H9 (cell line): ENCODE results near the gene TPP2. TPM values are rescaled to one million over a fixed set of nuclear protein-coding genes. Genes with fewer than 3 reads are reported as not detected.

Experiments used
- DNase-seq: peaks from one replicate; pipeline ENCODE4 v3.0.0-alpha.2; 2017
- H2AFZ ChIP-seq: one replicate; pipeline ENCODE4 v1.6.1; 2013; ENCODE audit warnings: mild to moderate bottlenecking, low read length, control low read depth, moderate library complexity
- H2AK5ac ChIP-seq: 2 replicates; pipeline ENCODE4 v1.6.1; 2013; ENCODE audit warnings: low read length, control low read depth, mixed read lengths; ENCODE audit not compliant: insufficient read length
- H2BK120ac ChIP-seq: one replicate; pipeline ENCODE4 v1.6.1; 2013; ENCODE audit warnings: low read depth, mild to moderate bottlenecking, low read length, control low read depth, inconsistent platforms; ENCODE audit not compliant: poor library complexity, severe bottlenecking
- H2BK12ac ChIP-seq: 2 replicates; pipeline ENCODE4 v1.6.1; 2013; ENCODE audit warnings: low read length, control low read depth, mixed read lengths, low read depth; ENCODE audit not compliant: insufficient read length
- H2BK15ac ChIP-seq: 2 replicates; pipeline ENCODE4 v1.6.1; 2013; ENCODE audit warnings: low read depth, low read length, control low read depth
- H2BK20ac ChIP-seq: one replicate; pipeline ENCODE4 v1.6.1; 2013; ENCODE audit warnings: low read depth, mild to moderate bottlenecking, low read length, control low read depth, inconsistent platforms; ENCODE audit not compliant: poor library complexity, severe bottlenecking
- H2BK5ac ChIP-seq: 2 replicates; pipeline ENCODE4 v1.6.1; 2013; ENCODE audit warnings: low read length, control low read depth, mixed read lengths; ENCODE audit not compliant: insufficient read length
- H3K14ac ChIP-seq: 2 replicates; pipeline ENCODE4 v1.6.1; 2013; ENCODE audit warnings: low read length, control low read depth; ENCODE audit not compliant: insufficient read depth
- H3K18ac ChIP-seq: 2 replicates; pipeline ENCODE4 v1.6.1; 2013; ENCODE audit warnings: low read depth, mild to moderate bottlenecking, mixed read lengths, low read length, control low read depth; ENCODE audit not compliant: insufficient read length
- H3K23ac ChIP-seq: 2 replicates; pipeline ENCODE4 v1.6.1; 2013; ENCODE audit warnings: low read length, control low read depth, mixed read lengths, low read depth; ENCODE audit not compliant: insufficient read length
- H3K23me2 ChIP-seq: 2 replicates; pipeline ENCODE4 v1.6.1; 2013; ENCODE audit warnings: low read depth, mild to moderate bottlenecking, mixed read lengths, low read length, control low read depth; ENCODE audit not compliant: insufficient read length, poor library complexity, severe bottlenecking
- H3K27ac ChIP-seq: 2 replicates; pipeline ENCODE4 v1.5.1; 2013; ENCODE audit warnings: low read length, control low read depth, mixed read lengths, low read depth; ENCODE audit not compliant: insufficient read length
- H3K27me3 ChIP-seq: 2 replicates; pipeline ENCODE4 v1.6.1; 2013; ENCODE audit warnings: low read length, control low read depth, inconsistent platforms; ENCODE audit not compliant: insufficient read depth
- H3K4ac ChIP-seq: 2 replicates; pipeline ENCODE4 v1.6.1; 2013; ENCODE audit warnings: low read depth, mild to moderate bottlenecking, control low read depth, inconsistent platforms, low read length, moderate library complexity
- H3K4me1 ChIP-seq: 2 replicates; pipeline ENCODE4 v1.6.1; 2013; ENCODE audit warnings: low read length, control low read depth, inconsistent platforms; ENCODE audit not compliant: insufficient read depth
- H3K4me2 ChIP-seq: 2 replicates; pipeline ENCODE4 v1.6.1; 2013; ENCODE audit warnings: low read length, control low read depth, mixed read lengths; ENCODE audit not compliant: insufficient read length, insufficient read depth
- H3K56ac ChIP-seq: 2 replicates; pipeline ENCODE4 v1.6.1; 2013; ENCODE audit warnings: low read depth, mild to moderate bottlenecking, mixed read lengths, low read length, control low read depth; ENCODE audit not compliant: insufficient read length
- H3K79me1 ChIP-seq: 2 replicates; pipeline ENCODE4 v1.6.1; 2013; ENCODE audit warnings: low read depth, mild to moderate bottlenecking, moderate library complexity, low read length, control low read depth, inconsistent platforms; ENCODE audit not compliant: insufficient read depth, poor library complexity, severe bottlenecking
- H3K79me2 ChIP-seq: 2 replicates; pipeline ENCODE4 v1.6.1; 2013; ENCODE audit warnings: low read length, control low read depth, inconsistent platforms; ENCODE audit not compliant: insufficient read depth
- H3K9ac ChIP-seq: 2 replicates; pipeline ENCODE4 v1.6.1; 2013; ENCODE audit warnings: low read length, control low read depth, mixed read lengths; ENCODE audit not compliant: insufficient read length; ENCODE audit errors: extremely low read depth
- H3K9me3 ChIP-seq: one replicate; pipeline ENCODE4 v1.6.1; 2013; ENCODE audit warnings: low read depth, low read length, inconsistent platforms; ENCODE audit not compliant: control insufficient read depth
- H3T11ph ChIP-seq: one replicate; pipeline ENCODE4 v1.6.1; 2013; ENCODE audit warnings: mild to moderate bottlenecking, low read length, control low read depth, inconsistent platforms
- H4K20me1 ChIP-seq: one replicate; pipeline ENCODE4 v1.6.1; 2013; ENCODE audit not compliant: control insufficient read depth, insufficient read length, insufficient read depth
- H4K5ac ChIP-seq: 2 replicates; pipeline ENCODE4 v1.6.1; 2013; ENCODE audit warnings: low read depth, mild to moderate bottlenecking, mixed read lengths, low read length, control low read depth; ENCODE audit not compliant: insufficient read length
- H4K8ac ChIP-seq: replicated peaks from 2 replicates; pipeline ENCODE4 v1.6.1; 2013; ENCODE audit warnings: low read length, control low read depth, mixed read lengths, low read depth; ENCODE audit not compliant: insufficient read length
- H4K91ac ChIP-seq: 2 replicates; pipeline ENCODE4 v1.6.1; 2013; ENCODE audit warnings: low read depth, mild to moderate bottlenecking, moderate library complexity, mixed read lengths, low read length, control low read depth; ENCODE audit not compliant: insufficient read length
- H3K27ac Mint-ChIP-seq, 3 experiments: 2 replicates in 2 of 3; 3 replicates in 1 of 3; pipeline ENCODE4 v1.8.0; 2020 to 2021; ENCODE audit warnings: mixed read lengths in 3 of 3, mild to moderate bottlenecking in 1 of 3, moderate library complexity in 1 of 3
- H3K27me3 Mint-ChIP-seq: 2 replicates; pipeline ENCODE4 v1.8.0; 2021; ENCODE audit warnings: low read depth, mild to moderate bottlenecking, moderate library complexity, mixed read lengths
- H3K36me3 Mint-ChIP-seq, 3 experiments: 2 replicates in 2 of 3; 3 replicates in 1 of 3; pipeline ENCODE4 v1.8.0; 2020 to 2021; ENCODE audit warnings: low read depth in 3 of 3, mixed read lengths in 3 of 3; ENCODE audit not compliant: insufficient read depth in 1 of 3
- H3K4me1 Mint-ChIP-seq, 2 experiments: 2 replicates each; pipeline ENCODE4 v1.8.0; 2020; ENCODE audit warnings: mixed read lengths in 2 of 2
- H3K4me3 Mint-ChIP-seq, 2 experiments: 2 replicates in 1 of 2; 3 replicates in 1 of 2; pipeline ENCODE4 v1.8.0; 2020 to 2021; ENCODE audit warnings: mild to moderate bottlenecking in 2 of 2, mixed read lengths in 2 of 2, moderate library complexity in 1 of 2
- H3K9me3 Mint-ChIP-seq, 2 experiments: 2 replicates in 1 of 2; 3 replicates in 1 of 2; pipeline ENCODE4 v1.8.0; 2020; ENCODE audit warnings: mild to moderate bottlenecking in 2 of 2, mixed read lengths in 2 of 2, moderate library complexity in 1 of 2
- WGBS: extraction: QIAGEN DNeasy Blood & Tissue Kit; methylation state at CpG from one replicate; pipeline ENCODE4 v1.1.7; 2013; ENCODE audit warnings: missing lambda C conversion rate, low lambda C conversion rate, mixed read lengths; ENCODE audit not compliant: insufficient read length; ENCODE audit errors: extremely low coverage; 5-methylcytosine and 5-hydroxymethylcytosine counted together
- long read RNA-seq: library from polyadenylated mRNA; unstranded; transcript quantifications from one replicate; pipeline ENCODE4 v2.0.0, GENCODE V29; 2020
- total RNA-seq: library from RNA; stranded (reverse); gene quantifications from 2 replicates; pipeline ENCODE4 v1.2.1, GENCODE V29; 2021
- TF ChIP-seq, protein P1 (sequence below): fragments of 200-600 bp; sonication (generic); conservative IDR thresholded peaks from 3 replicates; pipeline ENCODE4 v1.8.0; 2021; ENCODE audit warnings: antibody characterized with exemption, mild to moderate bottlenecking

Gene TPP2
- 60.0 and 63.5 TPM in 2 replicates for total RNA-seq
- long read RNA-seq, full-length matches to known transcripts: 57 of 384 reads
- long read RNA-seq, partial matches to known transcripts: 275 of 384 reads
- long read RNA-seq, other reads (novel, unspliced or antisense): 52 of 384 reads

DNA sequence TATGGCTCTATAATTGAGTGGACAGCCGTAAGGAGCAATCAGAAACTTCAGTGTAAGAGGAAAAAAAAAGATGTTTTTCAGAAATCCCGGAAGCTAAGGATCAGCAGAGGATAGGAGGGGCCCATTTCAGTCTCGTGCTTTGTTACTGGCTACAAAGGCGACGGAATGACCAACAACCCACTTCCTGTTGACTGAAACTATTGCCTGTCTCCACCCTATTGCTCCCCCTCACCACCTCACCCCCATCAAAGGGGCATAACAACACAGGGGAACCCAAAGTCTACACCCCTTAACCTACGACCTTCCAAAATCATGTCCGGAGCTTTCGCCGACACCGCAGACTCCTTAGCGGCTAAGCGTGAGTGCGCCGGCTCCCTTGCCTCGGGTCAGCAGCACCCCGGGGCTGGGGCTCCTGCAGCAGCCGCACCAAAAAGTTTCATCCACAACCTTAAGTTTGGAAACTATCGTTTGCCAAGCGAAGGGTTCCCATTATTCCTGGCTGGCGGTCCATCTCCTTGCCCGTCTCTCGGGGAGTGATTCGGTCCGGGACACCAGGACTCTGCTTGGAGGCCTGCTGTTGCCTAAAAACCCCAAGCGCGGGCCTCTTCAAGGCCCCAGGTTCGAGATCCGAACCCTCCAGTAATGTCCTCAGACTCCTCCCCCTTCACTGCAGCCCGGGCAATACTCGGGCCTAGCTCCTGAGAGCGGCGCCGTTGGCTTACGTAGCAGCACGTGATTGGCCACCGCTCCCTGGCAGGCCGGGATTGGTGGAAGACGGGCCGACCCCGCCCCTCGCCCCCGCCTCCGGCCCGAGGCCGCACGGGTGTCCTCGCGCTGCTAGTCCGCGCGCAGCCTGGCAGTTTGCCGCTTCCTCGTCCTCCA is at the start of gene TPP2:
TPP2 (plus strand) TSS at position 840 of the 882 bp plus-strand sequence. CDS start 53 bp downstream, outside the sequence.
- Mint-ChIP-seq H3K27me3 (no peaks in the 10 kb centered on the region), H3K4me3 (peak within 1 kb of the TSS; percentile 94 to 98)

More for the DNA sequence above, at the start of gene TPP2:
- peak within 1 kb of the TSS; percentile 88 for H3K9ac ChIP-seq
- TF ChIP-seq, protein P1, sequence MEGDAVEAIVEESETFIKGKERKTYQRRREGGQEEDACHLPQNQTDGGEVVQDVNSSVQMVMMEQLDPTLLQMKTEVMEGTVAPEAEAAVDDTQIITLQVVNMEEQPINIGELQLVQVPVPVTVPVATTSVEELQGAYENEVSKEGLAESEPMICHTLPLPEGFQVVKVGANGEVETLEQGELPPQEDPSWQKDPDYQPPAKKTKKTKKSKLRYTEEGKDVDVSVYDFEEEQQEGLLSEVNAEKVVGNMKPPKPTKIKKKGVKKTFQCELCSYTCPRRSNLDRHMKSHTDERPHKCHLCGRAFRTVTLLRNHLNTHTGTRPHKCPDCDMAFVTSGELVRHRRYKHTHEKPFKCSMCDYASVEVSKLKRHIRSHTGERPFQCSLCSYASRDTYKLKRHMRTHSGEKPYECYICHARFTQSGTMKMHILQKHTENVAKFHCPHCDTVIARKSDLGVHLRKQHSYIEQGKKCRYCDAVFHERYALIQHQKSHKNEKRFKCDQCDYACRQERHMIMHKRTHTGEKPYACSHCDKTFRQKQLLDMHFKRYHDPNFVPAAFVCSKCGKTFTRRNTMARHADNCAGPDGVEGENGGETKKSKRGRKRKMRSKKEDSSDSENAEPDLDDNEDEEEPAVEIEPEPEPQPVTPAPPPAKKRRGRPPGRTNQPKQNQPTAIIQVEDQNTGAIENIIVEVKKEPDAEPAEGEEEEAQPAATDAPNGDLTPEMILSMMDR: no peak
- no CpG with 5 or more reads among the region's 53 CpGs for WGBS
- H3K14ac ChIP-seq: peak within 1 kb of the TSS; percentile 90
- no peak within 1 kb of the TSS; the same call in 1 of the 2 replicates for H3K4ac ChIP-seq
- H3K4me2 ChIP-seq: peak within 1 kb of the TSS; percentile 97
- no peak within 1 kb of the TSS for H3T11ph ChIP-seq
- H3K27me3 ChIP-seq: no peaks in the 10 kb centered on the region
- peak within 1 kb of the TSS; percentile 83 for H3K18ac ChIP-seq
- no peaks in the 10 kb centered on the region for H3K9me3 ChIP-seq
- H2AK5ac ChIP-seq: no peak within 1 kb of the TSS
- peak within 1 kb of the TSS; percentile 5 for H2BK5ac ChIP-seq
- H3K4me1 Mint-ChIP-seq: peaks cover 45 to 52% of the 10 kb centered on the region in 2 experiments
- H3K27ac Mint-ChIP-seq: peak within 1 kb of the TSS; percentile 99 to 100 (median 99)
- H3K56ac ChIP-seq: peak within 1 kb of the TSS; percentile 5
- H3K4me1 ChIP-seq: no peaks in the 10 kb centered on the region; the same call in 1 of the 2 replicates
- H3K79me1 ChIP-seq: peaks cover 4% of the 10 kb centered on the region
- peak; percentile 99 for DNase-seq
- H2BK20ac ChIP-seq: no peak within 1 kb of the TSS
- H3K23ac ChIP-seq: no peak within 1 kb of the TSS
- no peak within 1 kb of the TSS for H4K8ac ChIP-seq
- H2BK15ac ChIP-seq: no peak within 1 kb of the TSS
- H3K23me2 ChIP-seq: peaks cover 10% of the 10 kb centered on the region
- H4K20me1 ChIP-seq: no peaks in the 10 kb centered on the region
- peaks cover 34% of the 10 kb centered on the region for H3K79me2 ChIP-seq
- peak within 1 kb of the TSS; percentile 52 for H2BK120ac ChIP-seq
- no peak within 1 kb of the TSS for H2BK12ac ChIP-seq
- H3K27ac ChIP-seq: peak within 1 kb of the TSS; percentile 72
- peak within 1 kb of the TSS; percentile 17 for H4K5ac ChIP-seq
- peaks cover 2 to 5% (median 3%) of the 10 kb centered on the region in 3 experiments; a peak in 5 of 7 replicates for H3K36me3 Mint-ChIP-seq
- no peak within 1 kb of the TSS for H4K91ac ChIP-seq
- no peak within 1 kb of the TSS for H2AFZ ChIP-seq
- peaks cover 0 to 4% of the 10 kb centered on the region in 2 experiments; a peak in 3 of 5 replicates for H3K9me3 Mint-ChIP-seq
